Activated B cell treated with CpG ODN at 0.5 μM for 24 hours (primary cell): Measurements from ENCODE around the gene PYCARD. TPM values are rescaled to one million over a fixed set of nuclear protein-coding genes. Genes with fewer than 3 reads are reported as not detected.

ENCODE experiments used
- ATAC-seq: fragments of 200-7000 bp; cut with Tn5 transposase; one replicate; pipeline ENCODE4 v1.10.0; 2021; ENCODE audit warnings: low read depth, mild to moderate bottlenecking, moderate library complexity
- CTCF ChIA-PET: fragments of 350-600 bp; sonication (Branson Sonifier 250); formaldehyde crosslinking; loops from one replicate; lab custom pipeline; 2021; ENCODE audit warnings: antibody characterized with exemption; lab: Charles Lee
- POLR2A ChIA-PET: fragments of 350-600 bp; sonication (Branson Sonifier 250); formaldehyde crosslinking; loops from one replicate; lab custom pipeline; 2021; ENCODE audit warnings: antibody characterized with exemption; lab: Charles Lee
- DNase-seq: peaks from one replicate; pipeline ENCODE4 v3.0.0; 2022
- H3K27ac Mint-ChIP-seq: one replicate; pipeline ENCODE4 v1.8.0; 2020; ENCODE audit warnings: mixed read lengths
- H3K27me3 Mint-ChIP-seq: one replicate; pipeline ENCODE4 v1.8.0; 2021; ENCODE audit warnings: mixed read lengths
- H3K36me3 Mint-ChIP-seq: one replicate; pipeline ENCODE4 v1.8.0; 2021; ENCODE audit warnings: low read depth, mixed read lengths
- H3K4me1 Mint-ChIP-seq: one replicate; pipeline ENCODE4 v1.8.0; 2021; ENCODE audit warnings: mixed read lengths
- H3K4me3 Mint-ChIP-seq: one replicate; pipeline ENCODE4 v1.8.0; 2020; ENCODE audit warnings: mild to moderate bottlenecking, mixed read lengths
- H3K9me3 Mint-ChIP-seq: one replicate; pipeline ENCODE4 v1.8.0; 2020; ENCODE audit warnings: mixed read lengths
- CTCF ChIP-seq: fragments of 200-600 bp; IDR thresholded peaks from one replicate; pipeline ENCODE4 v1.8.0; 2022; ENCODE audit warnings: antibody characterized with exemption, mild to moderate bottlenecking
- intact Hi-C: fragments of 100-400 bp; cut with micrococcal nuclease; formaldehyde crosslinking; loops from one replicate; pipeline ENCODE4 v1.15.1; 2024
- total RNA-seq: library from RNA; stranded (reverse); gene quantifications from 2 replicates; pipeline ENCODE4 v1.2.3, GENCODE V29; 2022

Gene PYCARD
- total RNA-seq, 1 donor from 2014 or later = 21.7 TPM

GRCh38 chr16:31157136-31157535 lies 45.4 kb downstream of the PYCARD start:
- CTCF ChIA-PET = interaction anchor here (1.3 to 3.1 kb wide), 2 partner anchors 15 to 49 kb away, joined by 5 to 11 read pairs; partner anchors contain the start of gene BCKDK
- no peak overlapping the region for H3K27ac Mint-ChIP-seq
- ATAC-seq = no peak

More at GRCh38 chr16:31157136-31157535, 45.4 kb downstream of the PYCARD start:
- Mint-ChIP-seq H3K4me3 (no peak overlapping the region), H3K9me3 (no peaks in the 10 kb centered on the region), H3K27me3 (peaks cover 2% of the 10 kb centered on the region), H3K4me1 (peaks cover 8% of the 10 kb centered on the region), H3K36me3 (no peaks in the 10 kb centered on the region)
- TF ChIP-seq CTCF = no peak
- intact Hi-C loops = no loop called here
- no peak for DNase-seq
- POLR2A ChIA-PET = interaction anchor here (0.6 to 2.6 kb wide), 4 partner anchors 20 to 158 kb away, joined by 3 to 13 read pairs (median 6); partner anchors contain the start of genes FUS and KAT8

Other genes starting within 250 kb of the PYCARD start
- gene SETD1A, start 245.0 kb downstream of the PYCARD start, total RNA-seq = 29.6 and 32.8 TPM in 2 replicates
- gene HSD3B7, start 217.6 kb downstream of the PYCARD start, total RNA-seq = 1.3 and 1.6 TPM in 2 replicates
- gene STX1B, start 192.1 kb downstream of the PYCARD start, total RNA-seq = 1.2 and 1.6 TPM in 2 replicates
- 106 and 107 TPM in 2 replicates for gene STX4, start 169.2 kb downstream of the PYCARD start, total RNA-seq
- gene ZNF668, start 128.5 kb downstream of the PYCARD start, total RNA-seq = 8.3 and 10.1 TPM in 2 replicates
- 32.4 and 32.5 TPM in 2 replicates for gene ZNF646, start 128.3 kb downstream of the PYCARD start, total RNA-seq
- gene PRSS53, start 113.8 kb downstream of the PYCARD start, total RNA-seq = 5.1 and 5.5 TPM in 2 replicates
- gene VKORC1, start 108.0 kb downstream of the PYCARD start, total RNA-seq = 38.7 and 41.9 TPM in 2 replicates
- gene BCKDK, start 94.4 kb downstream of the PYCARD start, total RNA-seq = 24.8 and 27.3 TPM in 2 replicates
- 82.1 and 93.7 TPM in 2 replicates for gene KAT8, start 85.1 kb downstream of the PYCARD start, total RNA-seq
- gene PRSS8, start 67.0 kb downstream of the PYCARD start, total RNA-seq = not detected in 2 replicates
- gene PRSS36, start 52.7 kb downstream of the PYCARD start, total RNA-seq = 0.56 and 0.60 TPM in 2 replicates
- gene FUS, start 22.6 kb downstream of the PYCARD start, total RNA-seq = 681 and 752 TPM in 2 replicates
- gene TRIM72, start 11.4 kb upstream of the PYCARD start, total RNA-seq = 0.16 TPM in 1 of 2 replicates, not detected in the other
- gene PYDC1, start 14.4 kb upstream of the PYCARD start, total RNA-seq = 0.27 TPM in 1 of 2 replicates, not detected in the other
- gene ITGAM, start 57.2 kb upstream of the PYCARD start, total RNA-seq = 40.6 and 44.6 TPM in 2 replicates
- gene ITGAX, start 152.4 kb upstream of the PYCARD start, total RNA-seq = 81.9 and 100 TPM in 2 replicates
- gene ITGAD, start 190.6 kb upstream of the PYCARD start, total RNA-seq = 0.05 and 0.07 TPM in 2 replicates
- gene COX6A2, start 225.6 kb upstream of the PYCARD start, total RNA-seq = not detected in 2 replicates
- 0.10 and 0.11 TPM in 2 replicates for gene ZNF843, start 240.0 kb upstream of the PYCARD start, total RNA-seq